GM19239 (cell line): ENCODE measurements around the gene FUT8.

ENCODE experiments used
- DNase-seq: peaks from one replicate; pipeline ENCODE4 v3.0.0; 2011; ENCODE audit warnings: low spot score; ENCODE audit not compliant: insufficient read length
- FAIRE-seq: peaks from 2 replicates; lab custom pipeline; 2011; peaks lifted over from hg19 to GRCh38; lab: Jason Lieb, UNC

FUT8 gene

DNA sequence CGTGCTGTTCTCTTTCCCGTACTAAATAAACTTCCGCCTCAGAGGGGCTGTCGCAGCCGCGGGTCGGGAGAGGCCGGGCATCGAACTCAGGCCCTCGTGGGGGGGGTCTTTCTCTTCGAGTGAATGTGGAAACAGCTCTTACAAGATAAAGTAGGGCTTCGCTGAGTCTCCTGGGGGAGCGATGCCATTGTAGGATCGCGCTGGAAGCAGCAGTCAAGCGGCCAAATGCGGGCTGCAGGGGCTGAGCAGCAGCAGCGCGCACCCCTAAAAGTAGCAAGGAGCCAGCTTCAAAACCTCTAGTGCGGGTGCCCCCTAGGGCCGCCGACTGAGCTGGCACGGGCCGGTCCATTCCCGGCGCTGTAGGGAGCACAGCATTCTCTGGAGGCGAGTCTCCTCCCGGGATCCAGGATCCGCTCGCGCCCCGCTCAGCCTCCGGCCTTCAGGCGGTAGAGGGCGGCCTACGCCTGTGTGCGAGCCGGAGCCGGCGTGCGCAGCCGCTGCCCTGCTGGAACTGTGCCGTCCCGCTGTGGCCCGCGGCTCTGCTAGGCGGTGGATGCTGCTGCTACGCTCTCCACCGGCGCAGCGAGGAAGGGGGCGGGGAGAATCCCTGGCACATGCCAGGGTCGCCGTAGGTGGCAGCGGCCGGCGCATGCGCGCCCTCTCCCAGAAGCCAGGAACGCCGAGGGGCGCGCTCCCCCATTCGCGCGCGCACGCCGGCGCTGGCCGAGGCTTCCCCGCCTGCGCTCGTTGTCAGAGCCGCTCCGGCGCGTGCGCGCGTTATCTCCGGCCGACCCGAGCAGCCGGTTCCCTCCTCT lies at the start of gene FUT8:
FUT8 (plus strand) TSS at position 699 of the 815 bp plus-strand sequence. CDS start 148,834 bp downstream, outside the sequence.
- peak; percentile 90 for FAIRE-seq
- peak; percentile 56 for DNase-seq

DNA sequence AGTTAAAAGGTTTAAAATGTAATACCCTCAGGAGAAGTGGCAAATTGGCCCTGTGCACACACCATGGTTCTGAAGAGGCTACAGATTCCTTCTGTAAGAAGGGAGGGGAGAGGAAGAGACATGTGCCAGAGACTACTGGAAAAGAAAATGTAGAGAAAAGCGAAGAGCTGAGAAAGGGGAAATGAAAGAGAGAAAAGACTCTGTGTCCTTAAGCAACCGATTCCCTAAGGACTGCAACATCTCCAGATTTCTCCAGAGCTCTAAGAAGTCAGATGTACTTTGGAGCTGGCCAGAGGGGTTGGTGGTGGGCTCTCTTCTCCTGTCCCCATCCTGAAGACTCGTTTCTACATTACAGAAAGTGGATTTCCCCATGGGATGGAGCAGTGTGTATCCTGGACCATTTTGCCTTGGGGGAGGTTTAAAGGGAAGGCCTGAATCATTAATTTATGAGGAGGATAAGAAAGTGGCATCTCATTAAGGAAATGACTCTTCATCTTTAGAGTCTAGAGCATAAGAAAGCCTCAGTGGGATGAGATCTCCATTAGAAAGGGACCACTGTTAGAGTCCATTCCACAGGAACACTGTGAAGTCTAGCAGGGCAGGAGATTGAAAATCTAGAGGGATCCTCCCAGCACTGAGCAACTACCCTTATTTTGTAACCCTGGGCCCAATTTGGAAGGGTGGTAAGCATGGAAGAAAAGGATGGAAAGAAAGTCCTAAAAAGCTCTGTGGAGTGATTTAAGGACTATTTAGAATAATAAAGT lies 45.5 kb upstream of the FUT8 start:
- DNase-seq (no peak), FAIRE-seq (no peak)

DNA sequence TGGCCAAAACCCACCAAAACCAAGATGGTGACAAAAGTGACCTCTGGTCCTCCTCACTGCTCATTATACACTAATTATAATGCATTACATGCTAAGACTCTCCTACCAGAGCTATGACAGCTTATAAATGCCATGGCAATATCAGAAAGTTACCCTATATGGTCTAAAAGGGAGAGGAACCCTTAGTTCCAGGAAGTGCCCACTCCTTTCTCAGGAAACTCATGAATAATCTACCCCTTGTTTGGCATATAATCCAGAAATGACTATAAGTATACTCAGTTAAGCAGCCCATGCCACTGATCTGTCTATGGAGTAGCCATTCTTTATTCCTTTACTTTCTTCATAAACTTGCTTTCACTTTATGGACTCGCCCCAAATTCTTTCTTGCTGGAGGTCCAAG lies 43.0 kb upstream of the FUT8 start:
- no peak for DNase-seq
- FAIRE-seq = no peak

DNA sequence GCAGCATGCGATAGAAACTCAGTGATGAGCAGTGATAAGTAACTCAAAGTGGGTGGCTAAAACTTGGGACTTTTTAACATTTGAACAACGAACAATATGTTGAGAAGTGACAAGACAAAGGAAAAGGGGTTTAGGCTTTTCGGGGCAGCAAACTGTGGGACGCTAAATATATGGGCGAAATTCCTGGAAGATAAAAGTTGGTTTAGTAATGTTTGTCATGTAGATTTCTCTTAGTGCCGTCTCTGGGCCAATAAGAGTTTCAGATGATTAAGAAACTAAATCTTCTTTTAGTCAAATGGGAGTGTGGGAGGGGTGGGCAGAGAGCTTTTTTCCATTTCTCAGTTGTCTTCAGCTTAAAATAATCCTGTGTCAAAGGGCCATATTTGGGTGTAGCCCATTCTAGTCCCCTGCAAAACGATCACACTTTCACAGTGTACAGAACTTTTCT lies 41.7 kb upstream of the FUT8 start:
- DNase-seq (no peak), FAIRE-seq (peak; percentile 82)

DNA sequence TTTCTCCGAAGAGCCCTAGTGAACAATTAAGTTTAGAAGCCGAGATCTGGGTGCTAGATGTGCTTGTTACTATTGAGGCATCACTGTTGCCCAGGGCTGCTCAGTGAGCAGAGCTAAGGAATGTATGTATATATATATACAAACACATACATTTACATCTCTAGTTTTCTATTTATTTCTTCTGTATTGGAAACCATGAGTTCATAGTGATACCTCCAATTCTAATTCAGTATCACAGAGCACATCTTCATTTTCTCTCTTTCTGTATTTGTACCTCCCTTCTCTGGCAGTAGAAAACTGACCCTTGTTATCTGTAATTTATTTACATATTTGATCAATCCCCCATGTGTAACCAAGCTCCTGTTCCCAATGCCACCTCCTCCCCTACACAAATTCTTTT lies 40.7 kb upstream of the FUT8 start:
- FAIRE-seq = peak; percentile 8
- DNase-seq = no peak

DNA sequence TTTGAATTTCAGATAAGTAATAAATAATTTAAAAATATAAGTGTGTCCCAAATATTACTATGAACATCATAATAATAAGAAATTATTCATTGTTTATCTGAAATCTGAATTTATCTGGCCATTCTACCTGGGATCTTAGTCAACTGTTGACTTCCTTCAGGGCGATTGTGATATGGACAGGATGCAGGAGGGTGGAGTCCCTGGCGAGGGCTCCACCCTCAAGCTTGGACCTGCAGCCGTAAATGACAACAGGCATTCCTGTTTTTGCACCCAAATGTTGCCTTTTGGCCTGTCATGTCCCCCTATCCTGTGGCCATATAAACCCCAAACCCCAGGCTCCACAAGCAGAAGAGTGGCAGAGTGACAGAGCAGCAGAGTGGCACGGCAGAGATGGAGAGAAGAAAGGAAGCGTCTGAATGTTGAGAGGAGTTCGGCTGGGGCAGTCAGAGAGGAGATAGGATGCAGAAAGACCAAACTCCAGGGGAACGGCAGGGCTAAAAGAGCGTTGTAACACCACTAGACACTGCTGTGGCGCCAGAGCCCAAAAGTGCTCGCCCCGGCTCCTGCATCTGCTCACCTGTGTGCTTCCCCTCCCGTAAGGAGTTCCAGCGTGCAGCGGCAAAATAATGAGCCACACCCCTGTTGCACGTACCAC lies 39.4 kb upstream of the FUT8 start:
- DNase-seq = no peak

DNA sequence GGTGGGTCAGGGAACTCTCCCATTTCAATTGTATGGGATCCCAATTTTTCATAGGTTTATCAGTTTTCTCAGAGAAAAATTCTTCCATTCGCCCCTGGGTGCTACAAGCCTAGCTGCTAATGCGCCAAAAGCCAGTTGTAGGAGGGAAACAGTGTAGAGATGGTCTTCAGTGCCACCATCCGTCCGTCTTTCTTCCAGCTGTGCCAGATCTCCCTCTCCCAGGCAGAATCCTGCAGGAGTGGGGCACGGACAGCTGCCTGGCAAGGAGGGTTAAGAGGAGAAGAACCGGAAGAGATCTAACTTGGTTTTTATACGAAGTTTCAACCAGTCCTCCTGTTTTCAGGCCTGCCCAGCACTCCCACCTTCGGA lies 38.9 kb upstream of the FUT8 start:
- FAIRE-seq = no peak
- no peak for DNase-seq

More for the DNA sequence above, 39.4 kb upstream of the FUT8 start:
- FAIRE-seq = no peak

DNA sequence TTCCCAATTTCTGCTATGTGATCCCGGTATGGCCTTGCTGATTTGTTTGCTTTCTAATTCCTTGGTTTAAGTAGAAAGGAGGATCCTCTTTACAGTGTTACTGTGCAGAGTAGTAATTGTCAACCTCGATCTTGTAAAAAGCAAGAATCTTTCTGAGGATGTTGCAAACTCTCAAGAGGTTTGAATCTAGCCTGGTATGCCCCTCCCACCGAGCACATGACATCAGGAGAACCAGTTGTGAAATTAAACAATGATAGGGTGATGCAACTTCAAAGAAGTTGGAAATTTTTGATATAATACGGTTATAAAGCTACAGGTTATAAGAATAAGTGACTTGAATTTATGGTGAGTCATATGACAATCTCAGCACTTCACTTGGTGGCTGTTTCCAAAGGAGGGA lies 35.0 kb upstream of the FUT8 start:
- no peak for FAIRE-seq
- DNase-seq = no peak

DNA sequence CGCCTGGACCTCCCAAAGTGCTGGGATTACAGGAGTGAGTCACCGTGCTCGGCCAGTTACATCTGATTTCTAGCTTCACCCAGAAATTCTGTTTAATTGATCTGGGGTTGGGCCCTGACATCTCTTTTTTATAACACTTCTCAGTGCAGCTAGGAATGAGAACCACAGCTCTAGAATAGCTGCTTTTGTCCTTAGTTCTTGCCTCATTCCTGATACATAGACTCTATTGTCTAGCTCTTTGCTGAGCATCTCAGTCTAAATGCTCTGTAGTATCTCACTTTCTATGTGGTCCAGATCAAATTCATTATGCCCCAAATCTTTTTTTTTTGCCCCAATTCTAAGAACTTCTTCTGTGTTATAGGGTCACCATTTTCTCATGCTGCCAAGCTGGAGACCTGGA lies 29.9 kb upstream of the FUT8 start:
- FAIRE-seq = no peak

DNA sequence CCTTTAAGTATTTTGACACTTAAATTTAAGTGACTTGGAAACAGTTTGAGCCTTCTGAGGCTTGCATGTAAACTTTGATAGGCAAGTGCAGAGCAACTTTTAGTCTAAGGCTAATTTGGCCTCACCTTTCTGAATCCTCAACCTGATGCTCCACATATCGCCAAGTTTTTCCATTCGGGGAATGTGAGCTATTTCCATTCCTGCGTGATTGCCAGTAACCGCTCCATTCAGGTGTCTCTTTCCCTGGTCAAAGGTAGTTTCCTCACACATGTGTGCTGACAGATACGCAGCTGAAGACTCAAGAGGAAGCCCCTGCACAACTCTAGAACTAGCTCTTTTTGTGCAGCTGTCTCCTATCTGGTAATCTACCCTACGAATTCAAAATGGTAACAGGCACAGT lies 25.4 kb upstream of the FUT8 start:
- DNase-seq (no peak), FAIRE-seq (no peak)

More for the DNA sequence above, 29.9 kb upstream of the FUT8 start:
- DNase-seq = no peak

DNA sequence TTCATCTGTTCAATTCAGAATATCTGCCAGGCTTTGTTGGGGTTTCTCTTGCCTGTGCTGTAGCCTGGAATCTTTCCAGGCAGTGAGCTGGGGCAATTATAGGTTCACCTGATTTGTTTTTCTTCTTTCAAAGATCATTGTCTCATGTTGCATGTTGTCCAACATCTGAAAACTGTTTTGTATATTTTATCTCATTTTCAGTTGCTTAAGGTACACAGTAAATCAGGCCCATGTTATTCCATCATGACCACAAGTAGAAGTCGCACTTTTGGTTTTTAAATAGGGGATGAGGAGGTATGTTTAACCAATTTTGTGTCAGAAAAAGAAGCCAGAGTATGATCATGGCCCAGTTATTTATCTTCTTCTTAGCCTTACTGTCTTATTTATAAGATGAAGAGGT lies 24.9 kb upstream of the FUT8 start:
- peak; percentile 42 for FAIRE-seq
- no peak for DNase-seq

DNA sequence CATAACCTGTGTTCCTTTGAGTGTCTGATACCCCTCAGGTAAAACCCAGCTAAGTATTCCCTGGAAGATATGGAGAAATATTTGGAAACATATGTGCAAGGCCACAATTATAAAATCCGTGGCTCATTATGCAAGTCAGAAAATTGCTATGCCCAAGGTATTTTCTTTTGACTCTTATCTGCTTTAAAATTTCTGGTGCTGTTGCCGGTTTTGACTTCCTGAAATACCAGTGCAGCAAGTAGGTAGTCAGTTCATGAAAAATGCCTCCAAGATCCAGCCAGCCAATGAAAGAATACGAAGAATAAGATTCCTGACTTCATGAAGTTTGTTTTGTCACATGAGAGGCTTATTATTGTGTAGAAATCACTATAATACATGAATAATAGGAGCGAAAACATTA lies 20.2 kb upstream of the FUT8 start:
- FAIRE-seq (no peak), DNase-seq (no peak)

DNA sequence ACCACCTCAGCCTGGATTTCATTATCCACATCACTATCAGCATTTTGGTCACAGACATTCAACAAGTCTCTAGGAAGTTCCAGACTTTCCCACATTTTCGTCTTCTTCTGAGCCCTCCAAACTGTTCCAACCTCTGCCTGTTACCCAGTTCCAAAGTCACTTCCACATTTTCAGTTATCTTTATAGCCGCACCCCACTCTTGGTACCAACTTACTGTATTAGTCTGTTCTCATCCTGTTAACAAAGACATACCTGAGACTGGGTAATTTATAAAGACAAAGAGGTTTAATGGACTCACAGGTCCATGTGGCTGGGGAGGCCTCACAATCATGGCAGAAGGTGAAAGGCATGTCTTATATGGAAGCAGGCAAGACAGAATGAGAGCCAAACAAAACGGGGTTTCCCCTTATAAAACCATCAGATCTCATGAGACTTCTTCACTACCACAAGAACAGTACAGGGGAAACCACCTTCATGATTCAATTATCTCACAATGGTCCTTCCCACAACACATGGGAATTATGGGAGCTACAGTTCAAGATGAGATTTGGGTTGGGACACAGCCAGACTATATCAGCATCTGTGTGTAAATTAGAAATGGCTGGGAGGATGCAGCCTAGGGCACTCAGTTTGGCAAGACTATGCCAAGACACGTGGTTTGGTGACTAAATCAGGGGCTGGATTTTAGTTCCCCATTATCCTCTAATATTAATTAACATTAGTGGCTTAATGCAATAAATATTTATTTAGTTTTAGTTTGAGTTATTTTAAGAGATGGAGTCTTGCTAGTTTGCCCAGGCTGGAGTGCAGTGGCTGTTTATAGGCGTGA lies 16.2 kb upstream of the FUT8 start:
- DNase-seq = no peak
- no peak for FAIRE-seq

DNA sequence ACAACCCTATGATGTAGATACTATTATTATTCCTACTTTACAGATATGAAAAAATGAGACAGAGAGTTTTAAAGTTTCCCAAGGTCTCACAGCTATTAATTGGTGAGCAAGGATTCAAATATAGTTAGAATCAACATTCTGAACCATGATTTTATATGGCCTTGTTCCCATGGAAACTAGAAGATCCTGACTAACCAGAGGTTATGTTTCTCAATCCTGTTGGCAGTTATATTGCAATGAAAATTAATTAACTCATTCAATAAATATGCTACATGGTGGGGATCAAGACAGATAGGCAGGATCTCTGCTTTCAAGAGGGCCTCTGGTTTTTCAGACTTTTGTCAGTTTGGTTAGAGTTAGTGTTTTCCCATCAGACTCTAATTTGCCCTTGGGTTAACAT lies 9.3 kb upstream of the FUT8 start:
- FAIRE-seq (no peak), DNase-seq (no peak)

DNA sequence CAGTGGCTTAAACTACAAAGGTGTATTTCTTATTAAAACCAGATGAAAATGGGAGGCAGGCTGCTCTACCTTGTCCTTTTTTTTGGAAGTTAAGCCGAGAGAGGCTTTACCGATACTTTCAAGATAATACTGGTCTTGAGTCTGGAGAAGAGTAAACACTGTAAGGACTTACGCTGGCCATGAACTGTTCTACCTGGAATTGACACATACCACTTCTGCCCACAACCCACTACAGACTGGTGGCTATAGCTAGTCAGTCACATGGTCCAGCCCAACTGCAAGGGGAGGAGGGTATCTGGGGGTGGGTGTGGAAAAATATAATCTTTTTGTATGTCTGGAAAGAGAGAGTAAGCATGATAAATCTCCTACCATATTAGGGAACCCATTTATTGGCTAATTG lies 4.4 kb upstream of the FUT8 start:
- no peak for FAIRE-seq
- no peak for DNase-seq

DNA sequence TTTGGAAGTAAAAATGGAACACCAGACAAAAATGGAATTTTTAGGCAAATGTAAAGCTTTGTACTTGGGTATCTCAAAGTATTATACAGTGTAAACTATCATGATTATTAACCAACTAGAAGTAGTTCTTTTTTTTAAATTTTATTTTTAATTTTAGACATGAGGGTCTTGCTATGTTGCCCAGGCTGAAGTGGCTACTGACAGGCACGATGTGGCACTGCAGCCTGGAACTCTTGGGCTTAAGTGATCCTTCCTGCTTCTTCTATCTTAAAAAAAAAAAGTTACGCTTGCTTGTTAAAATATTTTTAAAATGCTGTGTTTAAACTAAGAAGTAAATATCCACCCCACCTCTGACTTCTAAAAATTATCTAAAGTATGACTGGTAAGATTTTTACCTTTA lies 1.9 kb upstream of the FUT8 start:
- DNase-seq = no peak
- FAIRE-seq = peak; percentile 52

DNA sequence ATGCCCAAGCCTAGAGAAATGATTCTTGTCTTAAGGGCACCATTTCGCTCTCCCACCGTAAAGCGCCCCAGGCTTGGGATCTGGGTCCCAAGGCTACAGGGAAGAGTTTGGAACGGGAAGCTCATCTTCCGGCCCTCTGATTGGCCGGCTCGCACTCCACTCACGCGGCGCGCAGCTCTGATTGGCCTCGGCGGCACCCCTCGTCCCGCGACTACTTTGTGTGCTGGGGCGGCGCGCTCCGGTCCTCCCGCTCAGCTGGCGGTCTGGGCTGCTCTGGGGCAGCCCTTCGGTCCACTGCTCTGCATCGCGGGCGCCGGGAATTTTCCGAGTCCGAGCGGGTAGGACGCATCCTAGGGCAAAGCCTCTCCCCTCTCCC lies 886 bp upstream of the FUT8 start:
- FAIRE-seq (peak; percentile 95), DNase-seq (peak; percentile 40)

DNA sequence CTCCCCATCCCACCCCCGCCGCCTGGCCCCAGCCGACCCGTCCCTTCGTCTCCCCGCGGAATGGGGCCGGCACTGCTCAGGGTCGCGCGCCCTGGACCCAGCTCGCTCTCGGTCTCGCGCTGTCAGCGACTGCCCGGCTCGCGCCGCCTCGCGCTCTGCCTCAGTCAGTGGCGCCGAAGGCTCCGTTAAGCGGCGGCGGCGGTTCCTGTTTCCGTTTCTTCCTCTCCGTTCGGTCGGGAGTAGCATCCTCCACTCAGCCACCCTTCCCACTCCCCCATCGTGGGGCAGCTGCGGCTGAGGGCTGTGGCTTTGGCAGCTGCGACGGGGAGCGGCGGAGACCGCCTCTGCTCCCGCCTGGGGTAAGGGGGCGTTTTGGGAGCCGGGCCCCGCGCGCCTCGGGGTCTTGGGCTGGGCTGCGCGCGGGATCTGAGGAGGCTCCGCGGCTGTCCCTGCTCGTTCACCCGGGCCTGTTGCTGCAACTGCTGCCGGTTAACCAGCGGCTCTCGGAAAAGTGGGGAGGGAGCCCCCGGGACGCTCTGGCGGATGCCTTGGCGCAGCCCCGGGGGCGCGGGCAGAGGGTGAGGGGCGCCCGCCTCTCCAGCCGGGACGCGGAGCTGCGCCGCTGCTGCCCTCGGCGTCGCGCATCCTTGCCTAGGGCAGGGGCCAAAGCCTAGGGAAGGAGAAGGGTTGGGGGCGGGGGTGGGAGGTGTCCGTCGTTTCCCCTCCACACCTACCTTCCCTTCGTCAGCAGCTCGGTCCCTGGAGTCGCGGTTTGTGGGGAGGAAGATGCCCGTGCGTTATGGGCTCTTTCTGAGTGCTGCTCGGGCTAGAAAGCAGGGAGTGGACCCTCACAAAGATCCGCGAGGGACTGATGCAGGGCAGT lies 567 bp downstream of the FUT8 start:
- FAIRE-seq (no peak), DNase-seq (no peak)

DNA sequence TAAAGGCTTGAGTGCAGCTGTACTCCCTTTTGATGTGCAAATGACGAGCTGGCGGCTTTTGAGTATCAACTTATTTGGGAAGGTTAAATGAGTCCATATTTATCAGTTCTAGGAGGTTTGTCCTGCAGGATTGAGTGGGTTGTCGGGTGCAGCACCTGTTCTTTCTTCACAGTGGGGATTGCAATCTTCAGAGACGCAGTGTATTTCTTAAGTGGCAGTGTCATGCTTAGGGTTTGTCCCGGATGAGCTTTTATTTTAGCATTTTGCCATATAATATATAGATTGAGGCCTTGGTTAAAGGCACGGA lies 1.2 kb downstream of the FUT8 start:
- DNase-seq (no peak), FAIRE-seq (peak; percentile 79)
